Stimulated activated CD4-positive, alpha-beta T cell treated with anti-CD3 and anti-CD28 coated beads, Interleukin-1b, Interleukin-23, amount 100 ng/mL, for 4 hours (primary cell): ENCODE data around the gene C1orf87.

ENCODE experiments used
- DNase-seq, 2 donors: peaks; one replicate each; pipeline ENCODE4 v3.0.0-alpha.2; 2020; ENCODE audit warnings: low read depth in 2 of 2

The C1orf87 gene

DNA sequence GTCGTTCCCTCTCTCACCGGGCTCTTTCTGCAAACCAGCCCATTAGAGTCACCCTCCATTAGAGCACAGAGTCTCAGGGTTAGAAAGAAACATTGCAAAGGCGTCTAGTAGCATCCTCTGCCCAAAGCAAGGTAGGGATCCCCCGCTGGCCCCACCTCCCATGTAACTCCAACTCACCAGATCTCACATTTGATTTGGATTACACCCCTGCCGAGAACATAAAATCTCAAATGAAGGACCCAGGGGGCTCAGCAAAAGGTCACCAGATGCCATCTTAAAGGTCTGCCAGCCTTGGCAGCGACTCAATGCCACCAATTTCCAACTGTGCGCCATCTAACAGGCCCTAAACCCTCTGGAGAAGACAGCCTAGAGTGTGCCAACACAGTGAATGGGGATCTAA, 14.1 kb downstream of the C1orf87 start:
- no peak for DNase-seq

GRCh38 chr1:60055336-60055735, 18.2 kb downstream of the C1orf87 start:
- no peak for DNase-seq

DNA sequence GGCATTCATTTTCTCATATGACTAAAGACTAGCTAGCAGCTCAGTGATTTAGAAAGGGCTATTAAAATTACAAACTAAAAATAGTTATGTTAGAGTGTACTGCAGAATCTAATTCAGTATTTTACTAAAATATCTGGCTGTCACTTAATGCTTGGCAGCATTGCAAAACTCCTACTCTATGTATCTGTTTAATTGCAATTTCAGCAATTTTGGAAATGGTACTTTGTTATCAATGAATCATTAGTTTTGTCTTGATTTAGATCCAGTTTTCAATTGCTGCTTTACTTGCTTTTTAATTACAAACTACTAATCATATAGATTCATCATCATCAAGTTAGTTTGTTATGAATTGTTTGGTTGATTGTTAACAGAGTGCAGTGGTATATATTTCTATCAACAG, 19.2 kb downstream of the C1orf87 start:
- no peak for DNase-seq

DNA sequence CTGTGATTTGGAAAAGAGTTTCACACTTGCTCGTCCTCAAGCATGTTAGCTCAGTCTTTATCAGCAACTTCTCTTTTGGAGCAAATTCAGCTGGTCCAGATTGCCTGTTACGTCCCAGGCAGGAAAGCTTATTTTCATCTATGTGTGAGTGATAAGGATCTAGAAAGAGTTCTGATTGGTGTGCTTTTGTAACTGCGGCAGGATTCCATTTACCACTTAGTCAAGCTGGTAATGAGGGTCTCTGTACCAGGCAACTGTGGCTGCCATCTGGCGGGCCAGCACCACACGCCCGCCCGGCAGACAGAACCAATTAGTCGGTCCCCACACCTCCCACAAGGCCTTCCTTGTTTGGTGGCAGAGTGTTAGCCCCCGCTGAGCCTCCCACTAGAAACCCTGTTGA, 21.0 kb downstream of the C1orf87 start:
- no peak for DNase-seq

- no peak for DNase-seq
Measured at GRCh38 chr1:60051191-60051590, 22.4 kb downstream of the C1orf87 start.

DNA sequence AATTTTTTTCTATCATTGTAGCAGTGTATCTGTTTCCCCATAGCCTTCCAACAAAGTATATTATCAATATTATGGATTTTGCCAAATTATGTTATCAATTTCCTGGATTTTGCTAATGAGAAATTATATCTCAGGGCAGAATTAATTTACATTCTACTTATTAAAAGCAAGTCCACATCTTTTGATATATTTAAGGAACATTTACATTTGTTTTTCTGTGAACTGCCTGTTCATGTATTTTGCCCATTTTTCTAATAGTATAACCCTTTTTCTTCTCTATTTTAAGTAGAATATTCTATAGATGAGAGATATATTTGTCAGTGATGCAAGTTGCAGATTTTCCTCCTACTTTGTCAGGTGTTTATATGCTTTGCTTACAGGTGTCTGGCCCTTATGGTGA, 24.4 kb downstream of the C1orf87 start:
- no peak for DNase-seq

- DNase-seq = no peak
Measured at GRCh38 chr1:60044881-60045280, 28.7 kb downstream of the C1orf87 start.

GRCh38 chr1:60041783-60042182, 31.8 kb downstream of the C1orf87 start:
- DNase-seq = no peak

- no peak for DNase-seq
Measured at GRCh38 chr1:60037669-60038068, 35.9 kb downstream of the C1orf87 start.

- DNase-seq = no peak
Measured at GRCh38 chr1:60036856-60037460, 36.6 kb downstream of the C1orf87 start.

GRCh38 chr1:60035921-60036320, 37.6 kb downstream of the C1orf87 start:
- no peak for DNase-seq

DNA sequence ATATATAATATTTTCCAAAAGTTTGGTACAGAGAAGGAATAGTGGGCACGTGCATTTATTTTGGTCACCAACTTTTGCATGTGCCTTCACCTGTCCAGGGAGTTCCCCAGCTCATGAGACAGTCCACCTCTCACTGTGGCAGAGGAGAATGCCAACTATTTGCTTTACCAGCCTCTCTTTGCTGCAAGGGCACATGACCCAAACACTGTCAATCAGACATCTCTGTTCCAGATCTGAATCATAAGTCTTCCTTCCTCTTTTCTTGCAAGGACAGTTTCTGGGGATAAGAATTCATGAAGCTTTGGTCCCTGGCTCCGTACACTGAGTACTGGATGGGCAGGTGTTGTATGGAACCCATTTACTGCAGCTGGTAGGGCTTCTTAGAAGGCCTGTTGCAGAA, 38.6 kb downstream of the C1orf87 start:
- no peak for DNase-seq

DNA sequence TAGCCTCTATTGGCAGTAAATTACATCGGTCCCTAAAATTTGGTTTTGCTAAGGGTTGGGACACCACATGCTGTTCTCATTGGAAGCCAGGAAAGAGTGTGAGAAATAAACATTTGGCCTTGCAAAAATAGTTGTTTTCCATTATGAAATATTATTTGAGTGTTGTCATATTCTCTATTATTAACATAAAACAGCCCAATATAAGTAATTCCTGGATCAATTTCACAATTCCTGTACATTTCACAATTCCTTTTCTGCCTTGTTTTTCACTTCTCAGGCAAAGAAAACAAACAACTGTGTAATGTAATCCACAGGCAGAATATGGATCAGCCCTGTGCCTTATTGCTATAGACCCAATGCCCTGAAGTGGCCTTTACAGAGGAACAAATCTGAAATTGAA, 40.5 kb downstream of the C1orf87 start:
- DNase-seq = no peak

- DNase-seq = no peak
Measured at GRCh38 chr1:60031146-60031545, 42.4 kb downstream of the C1orf87 start.

GRCh38 chr1:60025552-60025951, 48.0 kb downstream of the C1orf87 start:
- no peak for DNase-seq

- no peak for DNase-seq
Measured at GRCh38 chr1:60017508-60018205, 55.9 kb downstream of the C1orf87 start.

- no peak for DNase-seq
Measured at GRCh38 chr1:60010690-60011089, 62.9 kb downstream of the C1orf87 start.

- no peak for DNase-seq
Measured at GRCh38 chr1:60008500-60008899, 65.1 kb downstream of the C1orf87 start.

GRCh38 chr1:60000625-60001024, 72.9 kb downstream of the C1orf87 start:
- no peak for DNase-seq

- no peak for DNase-seq
Measured at GRCh38 chr1:59999746-60000145, 73.8 kb downstream of the C1orf87 start.

DNA sequence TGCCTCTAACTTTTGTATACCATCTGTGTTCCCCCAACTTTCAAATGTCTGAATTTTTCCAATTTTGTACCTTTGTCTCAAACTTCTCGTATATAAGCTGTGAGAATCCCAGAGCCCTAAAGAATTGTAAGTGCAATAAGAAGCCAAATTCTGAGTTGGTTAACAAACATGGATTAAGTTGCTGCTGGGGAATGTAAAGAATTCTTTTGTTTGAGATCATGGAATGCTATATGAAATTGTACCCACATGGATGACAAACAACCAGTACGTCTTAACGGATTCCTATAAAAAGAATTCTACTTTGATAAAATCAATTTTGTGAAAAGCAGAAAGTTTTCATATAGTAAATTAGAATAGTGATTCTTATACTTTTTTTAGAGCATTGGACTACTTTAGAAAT, 74.6 kb downstream of the C1orf87 start:
- DNase-seq = no peak

GRCh38 chr1:59997479-59998115, 76.0 kb downstream of the C1orf87 start:
- no peak for DNase-seq
